Stimulated activated CD4-positive, alpha-beta T cell treated with anti-CD3 and anti-CD28 coated beads, Interleukin-15, amount 100 ng/mL, for 24 hours (primary cell): ENCODE measurements around the gene SMIM10L1.

Experiments
- DNase-seq: peaks from one replicate; pipeline ENCODE4 v3.0.0-alpha.2; 2020

The SMIM10L1 gene

DNA sequence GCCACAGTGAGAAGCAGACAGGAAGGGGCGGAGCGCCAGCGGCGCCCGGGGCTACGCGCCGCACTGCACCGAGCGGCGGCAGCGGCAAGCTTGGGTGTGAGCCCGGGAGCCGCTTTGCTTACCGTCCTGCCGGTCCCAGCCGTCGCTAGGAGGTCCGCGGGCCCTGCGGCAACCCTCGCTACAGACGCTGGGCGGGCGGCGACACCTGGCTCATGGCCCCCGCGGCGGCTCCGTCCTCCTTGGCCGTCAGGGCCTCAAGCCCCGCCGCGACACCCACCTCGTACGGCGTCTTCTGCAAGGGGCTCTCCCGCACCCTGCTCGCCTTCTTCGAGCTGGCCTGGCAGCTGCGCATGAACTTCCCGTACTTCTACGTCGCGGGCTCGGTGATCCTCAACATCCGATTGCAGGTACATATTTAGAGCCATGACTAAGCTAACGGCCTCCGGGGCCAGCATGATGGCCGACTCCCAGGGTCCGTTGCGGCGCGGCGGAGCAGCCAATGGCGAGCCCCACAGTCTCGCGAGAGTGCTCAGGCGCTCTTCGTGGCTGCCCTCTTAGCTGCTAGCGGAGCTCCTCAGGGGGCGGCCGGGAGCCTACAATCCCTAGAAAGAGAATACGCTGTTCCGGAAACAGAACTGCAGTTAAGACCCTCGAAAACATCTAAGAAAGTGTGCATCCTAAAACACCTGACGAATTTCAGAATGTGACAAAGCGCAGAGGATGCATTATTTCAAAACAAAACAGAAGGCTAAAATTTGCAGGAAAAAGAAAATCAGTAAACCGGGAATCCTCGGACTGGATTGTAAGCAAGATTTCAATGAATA lies at the start of gene SMIM10L1:
Gene SMIM10L1 (plus strand): TSS at position 50 of the 824 bp plus-strand sequence. CDS start 163 bp downstream, at position 213.
- peak; percentile 93 for DNase-seq

DNA sequence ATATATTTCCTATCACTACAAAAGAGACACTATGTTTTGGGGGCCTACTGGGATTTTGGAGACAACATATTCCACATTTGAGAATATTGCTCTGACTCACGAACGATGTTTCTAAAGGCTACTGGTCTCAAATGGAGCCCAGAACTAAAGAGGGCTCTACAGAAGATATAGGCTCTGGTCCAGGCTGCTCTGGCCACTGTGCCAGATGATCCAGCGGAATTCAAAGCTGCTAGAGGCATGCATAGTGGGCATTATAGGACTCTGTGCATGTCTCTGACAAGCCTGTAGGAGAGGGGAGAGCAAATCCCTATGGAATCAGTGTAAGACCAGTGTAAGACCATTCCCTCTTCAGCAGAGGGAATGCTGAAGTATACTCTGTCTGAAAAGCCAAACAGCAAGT lies 40.6 kb upstream of the SMIM10L1 start:
- DNase-seq = no peak

DNA sequence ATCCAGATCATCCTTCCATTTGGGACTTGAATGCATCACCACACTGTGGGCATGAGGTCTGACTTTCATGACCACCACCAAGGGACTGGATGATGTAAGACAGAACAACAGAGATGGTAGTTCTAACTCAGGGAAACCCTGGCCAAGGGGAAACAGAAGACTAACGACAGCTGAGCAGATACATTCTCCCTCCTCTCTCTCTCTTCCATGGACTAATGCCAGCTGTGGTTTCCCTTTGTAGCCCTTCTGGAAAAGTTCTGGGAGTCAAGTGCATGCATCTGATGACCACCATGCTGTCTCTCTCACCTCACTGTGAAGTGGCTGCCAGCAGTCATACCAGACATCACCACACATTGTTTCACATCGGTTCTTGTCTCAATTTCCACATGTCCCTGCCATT lies 40.0 kb upstream of the SMIM10L1 start:
- no peak for DNase-seq

DNA sequence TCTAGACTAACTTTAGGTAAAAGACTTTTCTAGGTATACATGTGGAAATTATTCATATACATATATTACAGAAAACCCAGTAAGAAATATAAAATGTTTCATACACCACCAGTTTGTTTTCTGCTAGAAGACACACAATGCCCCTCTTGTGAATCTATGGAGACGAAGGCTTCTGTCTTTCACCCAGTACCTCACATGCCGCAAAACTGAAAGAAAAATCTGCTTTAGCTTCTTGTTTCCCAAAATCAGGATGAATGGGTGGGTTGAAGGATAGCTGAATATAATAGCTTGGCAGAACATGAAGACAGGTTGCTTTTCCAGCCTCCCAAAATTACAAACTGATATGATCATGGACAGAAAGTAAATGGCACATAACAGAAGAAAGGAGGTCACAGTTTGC lies 37.8 kb upstream of the SMIM10L1 start:
- no peak for DNase-seq

DNA sequence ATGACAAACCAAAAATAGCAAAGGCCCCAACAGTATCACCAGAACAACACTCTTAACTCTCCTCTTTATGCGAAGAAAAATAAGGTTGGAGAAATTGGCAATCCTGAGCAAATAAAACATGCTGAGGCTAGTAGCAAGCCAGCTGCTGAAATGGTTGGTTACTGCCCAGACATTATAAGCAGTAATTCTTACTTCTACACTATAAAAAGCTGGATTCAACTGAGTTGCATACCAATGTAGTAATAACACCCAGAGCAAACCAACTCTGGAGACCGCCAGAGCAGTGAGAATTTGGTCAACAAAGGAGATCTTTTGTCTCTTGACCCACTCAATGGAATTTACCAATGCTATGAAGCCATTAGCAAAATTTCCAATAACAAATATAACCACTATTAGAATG lies 37.2 kb upstream of the SMIM10L1 start:
- DNase-seq = no peak

DNA sequence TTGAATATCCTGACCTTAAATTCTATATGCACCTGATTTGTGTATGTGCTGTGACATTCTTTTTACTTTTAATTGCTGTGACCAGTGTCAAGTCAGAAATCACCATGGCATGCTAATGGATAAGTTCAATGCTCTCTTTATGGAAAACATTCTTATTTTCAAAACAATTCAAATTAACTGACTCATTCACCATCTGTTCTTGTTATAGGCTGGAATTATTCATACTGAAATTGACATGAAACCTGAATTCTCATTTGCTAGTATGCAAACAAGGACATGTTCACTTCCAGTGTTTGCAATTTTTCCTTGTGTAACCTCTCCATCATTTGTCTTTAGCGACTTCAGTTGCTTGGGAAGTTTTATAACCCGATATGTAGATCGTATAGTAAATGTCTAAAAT lies 36.7 kb upstream of the SMIM10L1 start, which contains the start of gene TAS2R30:
Gene TAS2R30 (minus strand): TSS at position 340 of the 400 bp plus-strand sequence. CDS start 400 bp downstream, outside the sequence.
- DNase-seq = no peak

DNA sequence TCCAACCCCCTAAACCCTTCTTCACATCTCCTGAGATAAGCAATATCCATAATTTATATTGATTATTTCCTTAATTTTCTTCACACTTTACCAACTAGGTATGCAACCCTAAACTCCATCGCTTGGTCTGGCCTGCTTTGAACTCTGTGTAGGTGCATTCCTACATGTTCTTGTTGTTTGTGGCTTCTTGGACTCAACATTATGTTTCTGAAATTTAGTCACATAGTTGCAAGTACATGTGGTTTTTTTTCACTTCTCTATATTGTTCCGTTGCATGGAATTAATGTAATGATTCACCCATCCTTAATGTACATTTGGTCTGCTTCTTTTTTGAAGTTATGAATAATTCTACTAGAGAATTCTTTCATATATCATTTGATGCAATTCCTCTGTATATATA lies 34.9 kb upstream of the SMIM10L1 start:
- DNase-seq = peak; percentile 5

DNA sequence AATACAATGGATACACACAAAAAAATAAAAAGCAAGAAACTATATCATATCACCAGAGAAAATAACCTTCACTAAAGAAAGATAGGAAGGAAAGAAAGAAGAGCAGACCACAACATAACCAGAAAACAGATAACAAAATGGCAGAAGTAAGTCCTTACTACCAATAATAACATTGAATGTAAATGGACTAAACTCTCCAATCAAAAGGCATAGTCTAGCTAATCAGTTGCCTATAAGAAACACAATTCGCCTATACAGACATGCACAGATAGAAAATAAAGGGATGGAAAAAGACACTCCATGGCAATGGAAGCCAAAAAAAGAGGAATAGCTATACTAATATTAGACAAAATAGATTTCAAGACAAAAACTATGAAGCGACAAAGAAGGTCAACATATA lies 27.6 kb upstream of the SMIM10L1 start:
- no peak for DNase-seq

DNA sequence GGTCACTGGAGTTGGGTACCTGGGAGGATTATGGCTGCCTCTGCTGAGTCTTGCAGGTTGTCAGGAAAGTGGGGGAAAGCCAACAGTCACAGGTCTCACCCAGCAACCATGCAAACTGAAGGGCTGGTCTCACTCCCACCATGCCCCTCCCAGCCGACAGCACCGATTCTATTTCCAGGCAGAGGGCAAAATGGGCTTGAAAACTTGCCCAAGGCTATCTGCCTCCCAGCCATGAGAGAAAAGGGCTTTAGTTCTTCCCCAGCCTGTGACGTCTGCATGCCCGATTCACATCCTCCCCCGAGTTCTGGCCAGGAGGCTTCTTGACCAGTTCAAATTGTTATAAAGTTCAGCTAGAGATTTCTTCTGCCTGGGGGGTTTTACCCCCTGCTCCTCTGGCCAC lies 26.7 kb upstream of the SMIM10L1 start:
- DNase-seq = no peak

DNA sequence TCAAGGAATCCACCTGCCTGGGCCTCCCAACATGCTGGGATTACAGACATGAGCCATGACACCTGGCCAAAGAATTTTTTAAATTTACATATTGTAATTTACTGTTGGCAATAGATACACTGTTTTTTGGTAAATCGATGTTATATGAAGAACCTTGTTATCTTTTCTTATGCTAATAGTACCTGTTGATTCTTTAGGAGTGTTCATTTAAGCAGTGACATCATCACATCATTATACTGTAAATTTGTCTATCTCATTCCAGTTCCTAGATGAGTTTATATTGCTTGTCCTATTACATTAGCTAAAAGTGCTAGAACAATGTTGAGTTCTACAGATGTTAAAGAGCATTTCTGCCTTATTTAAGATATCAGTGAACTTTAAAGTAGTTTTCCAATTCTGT lies 23.6 kb upstream of the SMIM10L1 start:
- DNase-seq = no peak

DNA sequence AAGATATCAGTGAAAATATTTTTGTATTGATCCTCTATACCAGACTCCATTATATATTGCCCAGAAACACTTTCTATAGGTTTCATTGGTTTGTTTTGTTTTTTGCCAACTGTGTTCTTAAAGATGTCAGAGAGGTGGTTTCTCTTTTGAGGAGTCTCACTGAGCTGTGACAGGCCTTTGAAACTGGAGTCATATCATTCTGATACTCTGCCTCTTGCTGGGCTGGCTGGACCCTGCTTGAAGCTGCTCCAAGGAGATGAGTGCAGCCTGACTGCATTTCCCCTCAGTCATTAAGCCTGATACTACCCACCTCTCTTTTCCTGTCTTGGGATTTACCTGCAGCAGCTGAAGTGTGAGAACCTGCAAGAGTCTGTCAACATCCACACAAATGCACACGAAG lies 20.2 kb upstream of the SMIM10L1 start:
- DNase-seq = no peak

DNA sequence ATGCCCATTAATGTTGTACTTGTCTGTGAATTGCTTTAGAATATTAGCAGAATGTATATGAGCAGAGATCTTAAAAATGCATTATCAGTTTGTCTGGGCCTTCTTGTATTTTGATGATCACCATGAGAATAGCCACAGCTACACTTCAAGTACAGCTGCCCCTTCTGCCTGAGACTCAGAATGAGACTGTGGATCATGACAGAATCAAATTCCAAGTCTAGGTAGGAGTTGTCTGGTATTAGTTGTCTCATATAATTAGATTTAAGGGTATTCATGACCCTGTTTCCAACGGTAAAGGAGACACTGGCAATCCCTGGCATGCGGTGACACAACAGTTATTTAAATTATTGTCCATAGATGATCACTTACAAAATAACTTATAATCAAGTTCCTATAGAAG lies 18.3 kb upstream of the SMIM10L1 start:
- DNase-seq = no peak

DNA sequence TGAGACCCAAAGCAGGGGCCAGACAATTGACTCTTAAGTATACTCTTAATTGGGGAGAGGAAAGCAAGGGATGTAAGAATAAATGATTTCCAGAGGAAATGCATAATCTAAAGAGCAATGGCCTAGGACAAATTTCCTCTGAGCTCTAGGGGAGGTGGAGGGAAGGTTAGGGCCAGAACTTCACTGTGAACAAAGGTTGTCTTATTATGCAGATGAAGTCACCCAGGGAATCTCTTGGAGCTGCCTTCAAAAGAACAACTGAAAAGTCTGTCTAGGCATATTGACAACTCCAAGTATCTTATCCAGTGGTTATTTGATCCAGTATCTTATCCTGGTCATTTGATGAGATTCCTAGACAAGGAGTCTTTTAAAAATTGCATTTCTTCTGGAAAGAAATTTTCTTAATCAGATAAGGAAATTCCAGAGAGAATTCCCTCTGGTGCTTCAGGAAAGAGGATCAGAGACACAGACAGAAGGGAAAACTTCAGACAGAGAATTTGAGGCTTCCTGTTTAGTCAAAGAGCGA lies 16.5 kb upstream of the SMIM10L1 start:
- DNase-seq = no peak

DNA sequence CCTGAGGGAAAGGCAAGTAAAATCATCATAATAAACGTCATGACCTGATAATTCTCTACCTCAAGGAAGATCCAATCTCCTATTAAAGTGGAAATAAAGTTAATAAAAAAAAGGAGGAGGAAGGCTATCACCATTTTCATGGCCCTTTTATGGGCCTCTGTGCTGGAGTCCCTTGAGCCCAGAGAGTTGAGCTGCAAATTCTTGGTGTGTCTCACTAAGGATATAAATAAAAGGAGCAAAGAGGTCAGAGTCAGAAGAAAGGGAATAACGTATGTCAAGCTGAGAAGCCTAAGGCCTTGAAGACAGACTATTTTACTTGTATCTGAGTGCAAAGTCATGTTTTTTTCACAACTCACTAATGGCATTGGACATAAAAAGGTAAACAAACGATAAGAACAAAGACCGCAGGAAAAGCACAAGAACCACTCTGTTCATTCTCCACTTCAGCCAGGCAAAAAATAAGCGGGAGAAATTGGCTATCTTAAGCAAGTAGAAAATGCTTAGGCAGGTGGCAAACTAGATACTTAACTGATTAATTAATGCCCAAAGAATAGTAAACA lies 12.0 kb upstream of the SMIM10L1 start:
- DNase-seq = no peak

DNA sequence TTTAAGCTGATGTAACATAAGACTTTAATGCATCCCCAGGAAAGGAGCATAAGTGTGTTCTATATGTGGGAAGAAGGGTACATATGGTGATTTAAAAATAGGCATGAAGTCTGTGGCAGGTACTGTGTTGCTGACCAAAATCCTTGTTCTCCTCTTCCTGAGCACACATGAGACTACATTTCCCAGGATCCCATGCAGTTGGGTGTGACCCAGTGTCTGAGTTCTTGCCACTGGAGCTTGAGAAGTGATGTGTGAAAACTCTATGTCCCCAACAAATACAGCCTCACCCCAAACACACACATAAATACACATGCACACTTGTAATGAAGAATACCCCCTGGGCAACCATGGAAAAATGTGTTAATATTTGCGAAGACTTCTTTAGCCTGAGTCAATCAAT lies 8.5 kb upstream of the SMIM10L1 start:
- DNase-seq = no peak

DNA sequence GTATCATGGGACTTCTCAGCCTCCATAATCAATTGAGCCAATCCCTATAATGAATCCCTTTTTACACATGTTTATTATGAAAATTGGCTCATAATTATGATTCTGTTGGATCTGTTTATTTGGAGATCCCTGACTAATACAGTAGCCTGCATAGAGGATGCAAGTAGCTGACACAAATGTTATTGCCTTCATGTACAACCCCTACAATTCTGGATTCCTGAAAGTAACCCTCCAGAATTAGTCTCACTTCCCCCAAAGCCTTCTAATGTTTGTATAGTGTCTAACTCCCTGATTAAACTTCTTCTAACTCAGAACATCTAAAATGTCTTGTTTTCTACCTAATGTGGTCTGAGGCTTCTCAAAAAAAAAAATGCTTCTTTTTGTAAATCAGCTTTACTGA lies 6.6 kb upstream of the SMIM10L1 start:
- no peak for DNase-seq

DNA sequence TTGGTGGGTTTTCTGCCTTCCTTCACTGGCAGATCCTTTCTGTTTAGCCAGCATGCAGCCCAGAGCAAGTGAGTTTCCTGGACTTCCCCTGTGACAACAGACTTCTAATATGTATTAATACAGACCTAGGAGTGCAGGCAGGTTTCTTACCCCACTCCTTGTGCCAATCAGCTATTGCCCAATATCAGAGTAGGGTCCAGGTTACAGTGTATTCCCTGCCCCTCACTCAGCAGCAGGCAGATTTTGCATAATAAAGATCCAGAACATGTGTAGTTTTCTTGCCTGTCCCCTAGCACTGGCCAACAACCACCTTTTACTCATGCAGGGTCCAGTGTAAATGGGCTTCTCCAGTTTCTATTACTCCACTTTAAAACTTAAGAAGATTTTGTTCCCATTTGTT lies 4.7 kb upstream of the SMIM10L1 start:
- no peak for DNase-seq

DNA sequence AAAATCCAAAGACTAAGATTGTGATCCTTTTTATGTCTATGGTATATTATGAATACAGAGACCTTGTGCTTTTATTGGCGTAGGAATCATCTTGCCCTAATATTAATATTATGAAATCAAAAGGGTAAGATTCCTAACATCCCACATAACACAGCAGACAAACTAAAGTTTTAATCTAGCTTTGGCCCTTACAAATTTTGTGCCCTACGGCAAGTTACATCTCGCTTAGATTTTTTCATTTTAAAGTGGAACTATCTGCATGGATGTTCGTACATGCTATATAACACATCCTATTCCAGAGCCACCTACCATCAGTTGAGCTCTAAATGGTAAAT lies 217 bp upstream of the SMIM10L1 start:
- DNase-seq = no peak

DNA sequence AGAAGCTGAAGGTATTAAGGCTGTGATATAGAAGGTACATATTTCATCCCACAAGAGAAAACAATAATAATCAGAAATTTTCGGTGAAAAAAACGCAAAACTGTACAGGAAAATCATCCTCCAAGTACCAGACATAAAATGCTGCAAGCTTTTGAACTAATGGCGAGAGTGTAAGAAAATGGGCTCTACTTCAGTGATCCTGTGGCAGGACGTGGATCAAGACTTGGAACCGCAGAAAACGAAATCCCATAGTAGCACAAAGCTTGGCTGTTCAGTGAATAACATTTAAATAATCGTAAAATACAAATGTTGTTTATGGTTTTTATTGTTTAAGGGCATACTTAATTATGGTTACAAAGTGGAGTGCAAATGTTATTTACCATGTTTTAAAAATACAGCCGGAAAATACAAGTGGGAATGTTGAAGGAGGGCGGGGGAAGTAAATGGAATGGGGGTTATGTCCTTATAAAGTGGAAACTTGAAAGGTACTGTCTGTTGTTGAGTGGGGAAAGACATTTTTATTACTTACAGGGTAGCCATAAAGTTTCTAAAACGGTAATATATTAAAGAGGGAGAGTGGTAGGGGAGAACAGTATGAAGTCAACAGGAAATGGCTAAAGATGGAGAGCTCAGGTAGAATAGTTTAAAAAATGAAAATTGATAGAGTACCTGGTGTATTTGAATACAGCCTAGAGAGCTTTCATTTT lies 1.1 kb downstream of the SMIM10L1 start:
- no peak for DNase-seq

DNA sequence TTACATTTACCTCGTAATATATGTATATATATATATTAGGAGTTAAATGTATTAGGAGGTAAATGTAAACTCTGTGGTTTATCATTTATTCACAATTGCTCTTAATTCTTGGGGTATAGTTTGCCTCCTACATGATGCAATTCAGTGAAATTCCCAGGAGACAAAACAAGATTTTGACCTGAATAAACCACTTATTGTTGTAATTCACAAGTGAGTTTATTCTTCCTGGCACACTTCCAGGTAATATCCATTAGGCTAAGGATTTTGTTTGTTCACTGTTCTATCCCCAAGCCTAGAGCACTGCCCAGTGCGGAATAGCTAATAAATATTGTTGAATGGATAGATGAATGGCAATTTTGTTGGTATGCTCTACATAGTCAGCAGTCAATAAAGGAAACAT lies 3.0 kb downstream of the SMIM10L1 start:
- DNase-seq = no peak

DNA sequence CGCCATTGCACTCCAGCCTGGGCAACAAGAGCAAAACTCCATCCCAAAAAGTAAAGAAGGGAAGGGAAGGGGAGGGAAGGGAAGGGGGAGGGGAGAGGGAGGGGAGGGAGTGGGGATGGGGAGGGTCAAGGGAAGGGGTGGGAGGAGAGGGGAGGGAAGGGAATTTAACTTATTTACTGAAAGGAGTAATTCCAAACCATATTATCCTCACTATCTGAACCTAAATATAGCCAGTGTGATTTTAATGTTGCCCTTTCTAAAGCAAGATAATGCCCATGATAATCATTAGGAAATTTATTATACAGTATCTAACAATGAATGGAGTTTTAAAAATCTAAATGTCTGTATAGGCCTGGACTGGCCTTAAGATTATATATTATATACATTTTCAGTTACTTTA lies 7.3 kb downstream of the SMIM10L1 start:
- no peak for DNase-seq

DNA sequence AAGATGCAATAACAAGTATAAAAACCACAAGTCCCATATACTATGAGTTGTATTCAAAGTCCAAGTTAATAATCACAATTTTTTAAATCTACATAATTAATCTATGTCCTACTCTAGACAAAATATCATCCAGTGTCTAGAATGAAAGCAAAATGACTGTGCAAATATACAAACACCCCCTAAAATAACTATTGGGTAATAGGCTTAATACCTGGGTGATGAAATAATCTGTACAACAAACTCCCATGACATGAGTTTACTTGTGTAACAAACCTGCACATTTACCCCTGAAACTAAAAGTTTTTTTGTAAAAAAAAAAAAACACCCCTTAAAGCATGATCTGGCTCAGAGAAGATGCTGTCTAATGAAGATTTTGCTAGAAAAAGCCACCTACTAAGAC lies 11.5 kb downstream of the SMIM10L1 start:
- no peak for DNase-seq

DNA sequence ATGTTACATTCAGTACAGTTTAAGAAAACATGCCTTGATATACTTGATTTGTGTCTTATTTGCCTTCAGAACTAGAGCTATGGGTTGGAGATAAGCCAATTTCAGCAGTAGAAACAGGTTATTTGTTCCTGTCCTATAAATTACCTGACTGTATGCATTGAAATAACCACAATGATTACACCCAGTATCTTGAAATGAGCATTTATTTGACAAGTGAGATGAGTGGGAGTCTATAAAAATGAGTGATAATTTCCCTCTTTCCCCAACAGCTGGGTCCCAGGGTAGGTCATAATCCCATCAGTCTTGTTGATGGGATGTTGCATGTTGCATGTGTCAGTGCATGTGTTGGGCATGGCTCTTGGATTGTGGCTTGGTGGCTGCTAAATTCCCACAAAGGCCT lies 12.0 kb downstream of the SMIM10L1 start:
- DNase-seq = no peak

DNA sequence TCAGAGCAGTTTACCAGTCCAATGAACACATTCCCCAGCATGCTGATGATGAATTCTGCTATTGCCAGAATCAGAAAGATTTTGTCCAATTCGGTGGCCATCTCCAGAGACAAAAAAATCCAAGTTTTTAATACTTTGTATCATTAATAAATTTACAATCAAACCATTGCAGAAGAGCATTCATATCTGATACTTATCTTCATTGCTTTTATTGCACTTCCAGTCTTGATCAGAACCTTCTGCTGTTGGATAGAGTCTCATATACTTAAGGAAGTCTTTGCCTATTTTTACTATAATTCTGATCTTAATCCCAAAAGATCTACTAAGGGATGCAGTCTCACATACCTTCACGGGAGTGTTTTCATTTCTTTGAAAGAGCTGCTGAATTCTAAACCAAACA lies 15.8 kb downstream of the SMIM10L1 start, which contains the start of gene TAS2R42:
Gene TAS2R42 (minus strand): TSS at position 101 of the 400 bp plus-strand sequence. CDS start 0 bp downstream, at position 101.
- no peak for DNase-seq
